GM12878 (cell line): Measurements from ENCODE around the gene KLC4. TPM values are rescaled to one million over a fixed set of nuclear protein-coding genes. Genes with fewer than 3 reads are reported as not detected.
A peak's percentile ranks its signal among the peaks of the same experiment; 100 is the strongest.

Experiments used
- BMI1 ChIP-seq: fragments of 450-650 bp; IDR thresholded peaks from 2 replicates; pipeline ENCODE4 v1.6.1; 2016; ENCODE audit warnings: mild to moderate bottlenecking, moderate library complexity, borderline replicate concordance
- CBX5 ChIP-seq: sonication (generic); IDR thresholded peaks from 2 replicates; pipeline ENCODE4 v1.6.1; 2016; ENCODE audit warnings: low read depth, moderate library complexity, mild to moderate bottlenecking, inconsistent platforms
- CEBPB ChIP-seq, 2 experiments: fragments of 150-350 bp in 1 of 2; IDR thresholded peaks; 2 replicates each; pipeline ENCODE4 v1.6.1; 2012 to 2014; ENCODE audit warnings: low read depth in 2 of 2, low read length in 2 of 2, borderline replicate concordance in 1 of 2, inconsistent platforms in 1 of 2
- EED ChIP-seq: sonication (generic); IDR thresholded peaks from 2 replicates; pipeline ENCODE4 v1.6.1; 2016; ENCODE audit warnings: antibody characterized with exemption, low read depth
- FOXK2 ChIP-seq: fragments of 450-650 bp; IDR thresholded peaks from 2 replicates; pipeline ENCODE4 v1.6.1; 2017; ENCODE audit warnings: mild to moderate bottlenecking, moderate library complexity
- HDAC6 ChIP-seq: fragments of 200-600 bp; sonication (generic); IDR thresholded peaks from one replicate; pipeline ENCODE4 v1.8.0; 2017; ENCODE audit warnings: antibody characterized with exemption; ENCODE audit not compliant: unreplicated experiment
- IKZF1 ChIP-seq: fragments of 450-650 bp; conservative IDR thresholded peaks from 2 replicates; pipeline ENCODE4 v1.6.1; 2017; ENCODE audit warnings: antibody characterized with exemption, mild to moderate bottlenecking
- JUND ChIP-seq: IDR thresholded peaks from 2 replicates; pipeline ENCODE4 v1.6.1; 2012; ENCODE audit warnings: low read depth, mild to moderate bottlenecking, low read length, improper control_type of control experiment, moderate library complexity
- KLF5 ChIP-seq: fragments of 450-650 bp; IDR thresholded peaks from 2 replicates; pipeline ENCODE4 v1.6.1; 2014; ENCODE audit warnings: mild to moderate bottlenecking; ENCODE audit not compliant: partially characterized antibody
- MYC ChIP-seq: IDR thresholded peaks from 2 replicates; pipeline ENCODE4 v1.6.1; 2011; ENCODE audit warnings: mild to moderate bottlenecking, low read length, moderate library complexity, inconsistent platforms; ENCODE audit not compliant: insufficient read depth, insufficient replicate concordance, insufficient read length, severe bottlenecking
- POLR2AphosphoS2 ChIP-seq: IDR thresholded peaks from 2 replicates; pipeline ENCODE4 v1.6.1; 2011; ENCODE audit warnings: low read depth, mild to moderate bottlenecking, low read length, improper control_type of control experiment, moderate library complexity
- POLR2AphosphoS5 ChIP-seq: IDR thresholded peaks from 2 replicates; pipeline ENCODE4 v1.6.1; 2011; ENCODE audit warnings: mild to moderate bottlenecking, low read length, inconsistent platforms
- POU2F2 ChIP-seq: IDR thresholded peaks from 3 replicates; pipeline ENCODE4 v1.6.1; 2011; ENCODE audit warnings: low read depth, mild to moderate bottlenecking, low read length, borderline replicate concordance
- PRDM15 ChIP-seq: fragments of 450-650 bp; formaldehyde crosslinking; IDR thresholded peaks from 2 replicates; pipeline ENCODE4 v1.4.0; 2020; ENCODE audit warnings: mild to moderate bottlenecking, moderate library complexity
- RAD21 ChIP-seq: IDR thresholded peaks from 2 replicates; pipeline ENCODE4 v1.6.1; 2011; ENCODE audit warnings: mild to moderate bottlenecking, low read depth, low read length, moderate library complexity; ENCODE audit not compliant: insufficient read depth
- RB1 ChIP-seq: fragments of 450-650 bp; formaldehyde crosslinking; IDR thresholded peaks from 2 replicates; pipeline ENCODE4 v1.6.1; 2017; ENCODE audit warnings: mild to moderate bottlenecking, borderline replicate concordance
- SMAD5 ChIP-seq: IDR thresholded peaks from 2 replicates; pipeline ENCODE4 v1.6.1; 2016; ENCODE audit warnings: antibody characterized with exemption, low read depth
- SP1 ChIP-seq: IDR thresholded peaks from one replicate; pipeline ENCODE4 v1.6.1; 2011; ENCODE audit warnings: low read depth, low read length
- STAT1 ChIP-seq: fragments of 450-650 bp; conservative IDR thresholded peaks from 2 replicates; pipeline ENCODE4 v1.6.1; 2014; ENCODE audit warnings: antibody characterized with exemption, mild to moderate bottlenecking
- TCF7 ChIP-seq: IDR thresholded peaks from 2 replicates; pipeline ENCODE4 v1.6.1; 2014; ENCODE audit warnings: antibody characterized with exemption, borderline replicate concordance
- YY1 ChIP-seq: IDR thresholded peaks from 2 replicates; pipeline ENCODE4 v1.6.1; 2011; ENCODE audit warnings: low read depth, mild to moderate bottlenecking, low read length
- ZSCAN29 ChIP-seq: fragments of 450-650 bp; IDR thresholded peaks from 2 replicates; pipeline ENCODE4 v1.6.1; 2017; ENCODE audit warnings: mild to moderate bottlenecking, moderate library complexity
- polyA plus RNA-seq, 11 experiments: library from polyadenylated mRNA; depleted of rRNA in 4 of 11; unstranded in 6 of 11; stranded (reverse) in 5 of 11; fragments of >200 nt; fragmentation: Nextera tagmentation in 4 of 11; fragmentation: Illumina TruSeq in 1 of 11; extraction: Ambion mirVana in 4 of 11; extraction: Trizol in 1 of 11; gene quantifications; 1 replicate in 1 of 11; 2 replicates in 10 of 11; pipeline versions ENCODE4 v1.2.1 to v1.2.3, GENCODE V29; 2011 to 2016; ENCODE audit warnings: inconsistent platforms in 2 of 11, missing spikeins in 2 of 11, low read depth in 1 of 11
- total RNA-seq, 4 experiments: library from RNA; depleted of rRNA in 3 of 4; stranded (reverse); fragments of >200 nt in 3 of 4; fragmentation: Illumina TruSeq in 1 of 4; extraction: Trizol in 1 of 4; gene quantifications; 2 replicates each; pipeline versions ENCODE4 v1.2.1 to v1.2.3, GENCODE V29; 2013 to 2021
- TF ChIP-seq, protein P1 (sequence below): IDR thresholded peaks from 2 replicates; pipeline ENCODE4 v1.6.1; 2011; ENCODE audit warnings: low read depth, low read length, improper control_type of control experiment, borderline replicate concordance
- TF ChIP-seq, protein P2 (sequence below): fragments of 450-650 bp; IDR thresholded peaks from 2 replicates; pipeline ENCODE4 v1.6.1; 2016; ENCODE audit warnings: mild to moderate bottlenecking, moderate library complexity, borderline replicate concordance

Gene KLC4
- total and polyA plus RNA-seq, 10 of the 15 experiments (the other 5 are each of a cell fraction or from before 2014, with no cell fraction given), result 0.90 to 13.4 (median 6.9) TPM

- TF ChIP-seq MYC (no peak), BMI1 (no peak), SP1 (peak; percentile 52), TCF7 (no peak), RB1 (peak; percentile 75; the same call in 1 of the 2 replicates), PRDM15 (CRISPR knock-in tag) (no peak), CBX5 (no peak), JUND (no peak), SMAD5 (no peak), POLR2AphosphoS5 (no peak), FOXK2 (peak; percentile 86), RAD21 (no peak), KLF5 (peak; percentile 30), ZSCAN29 (no peak), STAT1 (no peak), IKZF1 (peak; percentile 96), EED (no peak), CEBPB (IDR thresholded peaks at IDR 0.05; ENCODE audit: borderline replicate concordance in 1 of 2, low read depth in 2 of 2, low read length in 2 of 2) (no peak), YY1 (0 out of 2 replicates have a peak, but pooled peaks have one; percentile 49), HDAC6 (no peak), POLR2AphosphoS2 (peak; percentile 41; the same call in 1 of the 2 replicates), POU2F2 (no peak)
- TF ChIP-seq, protein P1, sequence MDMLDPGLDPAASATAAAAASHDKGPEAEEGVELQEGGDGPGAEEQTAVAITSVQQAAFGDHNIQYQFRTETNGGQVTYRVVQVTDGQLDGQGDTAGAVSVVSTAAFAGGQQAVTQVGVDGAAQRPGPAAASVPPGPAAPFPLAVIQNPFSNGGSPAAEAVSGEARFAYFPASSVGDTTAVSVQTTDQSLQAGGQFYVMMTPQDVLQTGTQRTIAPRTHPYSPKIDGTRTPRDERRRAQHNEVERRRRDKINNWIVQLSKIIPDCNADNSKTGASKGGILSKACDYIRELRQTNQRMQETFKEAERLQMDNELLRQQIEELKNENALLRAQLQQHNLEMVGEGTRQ, result peak; percentile 23; the same call in 1 of the 2 replicates
- TF ChIP-seq, protein P2, sequence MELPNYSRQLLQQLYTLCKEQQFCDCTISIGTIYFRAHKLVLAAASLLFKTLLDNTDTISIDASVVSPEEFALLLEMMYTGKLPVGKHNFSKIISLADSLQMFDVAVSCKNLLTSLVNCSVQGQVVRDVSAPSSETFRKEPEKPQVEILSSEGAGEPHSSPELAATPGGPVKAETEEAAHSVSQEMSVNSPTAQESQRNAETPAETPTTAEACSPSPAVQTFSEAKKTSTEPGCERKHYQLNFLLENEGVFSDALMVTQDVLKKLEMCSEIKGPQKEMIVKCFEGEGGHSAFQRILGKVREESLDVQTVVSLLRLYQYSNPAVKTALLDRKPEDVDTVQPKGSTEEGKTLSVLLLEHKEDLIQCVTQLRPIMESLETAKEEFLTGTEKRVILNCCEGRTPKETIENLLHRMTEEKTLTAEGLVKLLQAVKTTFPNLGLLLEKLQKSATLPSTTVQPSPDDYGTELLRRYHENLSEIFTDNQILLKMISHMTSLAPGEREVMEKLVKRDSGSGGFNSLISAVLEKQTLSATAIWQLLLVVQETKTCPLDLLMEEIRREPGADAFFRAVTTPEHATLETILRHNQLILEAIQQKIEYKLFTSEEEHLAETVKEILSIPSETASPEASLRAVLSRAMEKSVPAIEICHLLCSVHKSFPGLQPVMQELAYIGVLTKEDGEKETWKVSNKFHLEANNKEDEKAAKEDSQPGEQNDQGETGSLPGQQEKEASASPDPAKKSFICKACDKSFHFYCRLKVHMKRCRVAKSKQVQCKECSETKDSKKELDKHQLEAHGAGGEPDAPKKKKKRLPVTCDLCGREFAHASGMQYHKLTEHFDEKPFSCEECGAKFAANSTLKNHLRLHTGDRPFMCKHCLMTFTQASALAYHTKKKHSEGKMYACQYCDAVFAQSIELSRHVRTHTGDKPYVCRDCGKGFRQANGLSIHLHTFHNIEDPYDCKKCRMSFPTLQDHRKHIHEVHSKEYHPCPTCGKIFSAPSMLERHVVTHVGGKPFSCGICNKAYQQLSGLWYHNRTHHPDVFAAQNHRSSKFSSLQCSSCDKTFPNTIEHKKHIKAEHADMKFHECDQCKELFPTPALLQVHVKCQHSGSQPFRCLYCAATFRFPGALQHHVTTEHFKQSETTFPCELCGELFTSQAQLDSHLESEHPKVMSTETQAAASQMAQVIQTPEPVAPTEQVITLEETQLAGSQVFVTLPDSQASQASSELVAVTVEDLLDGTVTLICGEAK, result peak; percentile 80
Observed at GRCh38 chr6:43013843-43014433, 45.5 kb upstream of the KLC4 start, which contains the start of the genes KLHDC3 and MEA1 (continued).
